Measurements from ENCODE around the gene GPR132. TPM values are rescaled to one million over a fixed set of nuclear protein-coding genes. Genes with fewer than 3 reads are reported as not detected.

GPR132 gene
- total RNA-seq, 1 experiment from 2014 or later, result 0.08 TPM

DNA sequence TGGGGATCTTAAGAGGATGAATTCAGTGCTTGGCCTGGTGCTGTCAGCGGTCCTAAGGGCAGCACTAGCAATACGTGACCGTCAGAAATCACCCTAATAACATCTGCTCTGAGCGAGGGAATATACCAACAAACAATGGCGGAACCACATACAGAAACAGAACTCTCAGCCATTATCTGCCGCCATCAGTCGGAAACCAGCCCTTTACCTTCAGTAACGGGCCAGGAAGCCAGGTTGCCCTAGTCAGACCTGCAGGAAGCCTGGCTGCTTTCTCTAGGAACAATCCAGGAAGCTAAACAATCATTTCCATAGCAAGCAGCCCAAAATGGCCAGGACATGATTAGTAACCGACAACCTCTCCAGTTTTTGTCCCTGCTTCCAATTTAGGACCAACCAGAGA lies 50.0 kb downstream of the GPR132 start:
- no peak for DNase-seq (ENCODE audit: low read depth, low spot score)
- peaks cover 7% of the 10 kb centered on the region for H3K36me3 ChIP-seq (ENCODE audit: control insufficient read depth, insufficient read depth, low read length)
- in situ Hi-C loops (cut with HindIII; ENCODE audit: low pct_unique_long_range_greater_than_20kb, low sequenced_read_pairs), result no loop called here
- peak overlapping the region; percentile 71; the same call in 1 of the 2 replicates for H3K27ac ChIP-seq (ENCODE audit: low read length)
- H3K4me3 ChIP-seq (ENCODE audit: low read depth in 2 of 2, low read length in 2 of 2), result peak overlapping the region in 1 of 2 experiments; percentile 24; a peak in 2 of 4 replicates
- CTCF ChIA-PET, result no interaction called here
- BruUV-seq (replicated peaks), result no TSS peak
- peaks cover 59% of the 10 kb centered on the region for H3K4me1 ChIP-seq (ENCODE audit: control insufficient read depth, insufficient read depth, low read length)
- no peaks in the 10 kb centered on the region for H3K9me3 ChIP-seq (ENCODE audit: control insufficient read depth, insufficient read depth, low read depth, low read length)
- no peak for ATAC-seq
- intact Hi-C loops (cut with micrococcal nuclease; ENCODE audit: unreplicated experiment), result no loop called here
- POLR2A ChIA-PET, result no interaction called here
- H3K27me3 ChIP-seq (ENCODE audit: control insufficient read depth, insufficient read depth, low read length), result no peaks in the 10 kb centered on the region
- TF ChIP-seq TCF7L2 (IDR thresholded peaks at IDR 0.05; ENCODE audit: low read depth, low read length) (no peak), SIN3A (IDR thresholded peaks at IDR 0.05; ENCODE audit: borderline replicate concordance, insufficient read depth, low read depth, low read length) (no peak), POLR2AphosphoS5 (IDR thresholded peaks at IDR 0.05; ENCODE audit: low read depth, low read length) (no peak)
- TF ChIP-seq, protein P1, sequence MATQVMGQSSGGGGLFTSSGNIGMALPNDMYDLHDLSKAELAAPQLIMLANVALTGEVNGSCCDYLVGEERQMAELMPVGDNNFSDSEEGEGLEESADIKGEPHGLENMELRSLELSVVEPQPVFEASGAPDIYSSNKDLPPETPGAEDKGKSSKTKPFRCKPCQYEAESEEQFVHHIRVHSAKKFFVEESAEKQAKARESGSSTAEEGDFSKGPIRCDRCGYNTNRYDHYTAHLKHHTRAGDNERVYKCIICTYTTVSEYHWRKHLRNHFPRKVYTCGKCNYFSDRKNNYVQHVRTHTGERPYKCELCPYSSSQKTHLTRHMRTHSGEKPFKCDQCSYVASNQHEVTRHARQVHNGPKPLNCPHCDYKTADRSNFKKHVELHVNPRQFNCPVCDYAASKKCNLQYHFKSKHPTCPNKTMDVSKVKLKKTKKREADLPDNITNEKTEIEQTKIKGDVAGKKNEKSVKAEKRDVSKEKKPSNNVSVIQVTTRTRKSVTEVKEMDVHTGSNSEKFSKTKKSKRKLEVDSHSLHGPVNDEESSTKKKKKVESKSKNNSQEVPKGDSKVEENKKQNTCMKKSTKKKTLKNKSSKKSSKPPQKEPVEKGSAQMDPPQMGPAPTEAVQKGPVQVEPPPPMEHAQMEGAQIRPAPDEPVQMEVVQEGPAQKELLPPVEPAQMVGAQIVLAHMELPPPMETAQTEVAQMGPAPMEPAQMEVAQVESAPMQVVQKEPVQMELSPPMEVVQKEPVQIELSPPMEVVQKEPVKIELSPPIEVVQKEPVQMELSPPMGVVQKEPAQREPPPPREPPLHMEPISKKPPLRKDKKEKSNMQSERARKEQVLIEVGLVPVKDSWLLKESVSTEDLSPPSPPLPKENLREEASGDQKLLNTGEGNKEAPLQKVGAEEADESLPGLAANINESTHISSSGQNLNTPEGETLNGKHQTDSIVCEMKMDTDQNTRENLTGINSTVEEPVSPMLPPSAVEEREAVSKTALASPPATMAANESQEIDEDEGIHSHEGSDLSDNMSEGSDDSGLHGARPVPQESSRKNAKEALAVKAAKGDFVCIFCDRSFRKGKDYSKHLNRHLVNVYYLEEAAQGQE (IDR thresholded peaks at IDR 0.05; ENCODE audit: insufficient read depth in 1 of 2, low read depth in 2 of 2, low read length in 1 of 2), result no peak
- TF ChIP-seq, protein P2, sequence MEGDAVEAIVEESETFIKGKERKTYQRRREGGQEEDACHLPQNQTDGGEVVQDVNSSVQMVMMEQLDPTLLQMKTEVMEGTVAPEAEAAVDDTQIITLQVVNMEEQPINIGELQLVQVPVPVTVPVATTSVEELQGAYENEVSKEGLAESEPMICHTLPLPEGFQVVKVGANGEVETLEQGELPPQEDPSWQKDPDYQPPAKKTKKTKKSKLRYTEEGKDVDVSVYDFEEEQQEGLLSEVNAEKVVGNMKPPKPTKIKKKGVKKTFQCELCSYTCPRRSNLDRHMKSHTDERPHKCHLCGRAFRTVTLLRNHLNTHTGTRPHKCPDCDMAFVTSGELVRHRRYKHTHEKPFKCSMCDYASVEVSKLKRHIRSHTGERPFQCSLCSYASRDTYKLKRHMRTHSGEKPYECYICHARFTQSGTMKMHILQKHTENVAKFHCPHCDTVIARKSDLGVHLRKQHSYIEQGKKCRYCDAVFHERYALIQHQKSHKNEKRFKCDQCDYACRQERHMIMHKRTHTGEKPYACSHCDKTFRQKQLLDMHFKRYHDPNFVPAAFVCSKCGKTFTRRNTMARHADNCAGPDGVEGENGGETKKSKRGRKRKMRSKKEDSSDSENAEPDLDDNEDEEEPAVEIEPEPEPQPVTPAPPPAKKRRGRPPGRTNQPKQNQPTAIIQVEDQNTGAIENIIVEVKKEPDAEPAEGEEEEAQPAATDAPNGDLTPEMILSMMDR (IDR thresholded peaks at IDR 0.05), result no peak

DNA sequence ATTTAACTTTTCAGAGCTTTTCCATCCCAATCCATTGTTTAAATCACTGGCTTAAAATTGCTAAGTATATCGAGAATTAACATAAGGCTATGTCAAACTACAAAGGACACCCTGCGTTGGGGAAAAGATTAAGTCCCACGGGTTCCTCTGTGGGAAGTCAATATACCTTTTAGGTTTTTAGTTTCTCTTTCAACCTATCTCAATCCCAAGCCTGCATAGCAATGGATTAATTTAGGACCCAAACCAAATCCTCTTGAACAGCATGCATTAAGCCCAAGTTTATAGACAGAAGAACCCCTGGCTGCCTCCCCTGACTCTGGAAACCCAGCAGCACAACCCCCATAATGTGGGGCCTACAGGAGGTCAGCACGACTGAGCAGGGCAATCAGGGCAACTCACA lies 50.6 kb downstream of the GPR132 start:
- ChIA-PET POLR2A (no interaction called here), CTCF (no interaction called here)
- ATAC-seq, result no peak
- Histone ChIP-seq H3K9me3 (ENCODE audit: control insufficient read depth, insufficient read depth, low read depth, low read length) (no peaks in the 10 kb centered on the region), H3K4me1 (ENCODE audit: control insufficient read depth, insufficient read depth, low read length) (peaks cover 59% of the 10 kb centered on the region), H3K27me3 (ENCODE audit: control insufficient read depth, insufficient read depth, low read length) (no peaks in the 10 kb centered on the region), H3K27ac (ENCODE audit: low read length) (peak overlapping the region; percentile 71; the same call in 1 of the 2 replicates), H3K4me3 (ENCODE audit: low read depth in 2 of 2, low read length in 2 of 2) (peak overlapping the region in 1 of 2 experiments; percentile 24; a peak in 2 of 4 replicates), H3K36me3 (ENCODE audit: control insufficient read depth, insufficient read depth, low read length) (peaks cover 7% of the 10 kb centered on the region; the same call in 1 of the 2 replicates)
- DNase-seq (ENCODE audit: low read depth, low spot score), result no peak
- TF ChIP-seq POLR2AphosphoS5 (IDR thresholded peaks at IDR 0.05; ENCODE audit: low read depth, low read length) (no peak), TCF7L2 (IDR thresholded peaks at IDR 0.05; ENCODE audit: low read depth, low read length) (no peak), SIN3A (IDR thresholded peaks at IDR 0.05; ENCODE audit: borderline replicate concordance, insufficient read depth, low read depth, low read length) (no peak)
- intact Hi-C loops (cut with micrococcal nuclease; ENCODE audit: unreplicated experiment), result no loop called here
- BruUV-seq (replicated peaks), result no TSS peak
- in situ Hi-C loops (cut with HindIII; ENCODE audit: low pct_unique_long_range_greater_than_20kb, low sequenced_read_pairs), result no loop called here

DNA sequence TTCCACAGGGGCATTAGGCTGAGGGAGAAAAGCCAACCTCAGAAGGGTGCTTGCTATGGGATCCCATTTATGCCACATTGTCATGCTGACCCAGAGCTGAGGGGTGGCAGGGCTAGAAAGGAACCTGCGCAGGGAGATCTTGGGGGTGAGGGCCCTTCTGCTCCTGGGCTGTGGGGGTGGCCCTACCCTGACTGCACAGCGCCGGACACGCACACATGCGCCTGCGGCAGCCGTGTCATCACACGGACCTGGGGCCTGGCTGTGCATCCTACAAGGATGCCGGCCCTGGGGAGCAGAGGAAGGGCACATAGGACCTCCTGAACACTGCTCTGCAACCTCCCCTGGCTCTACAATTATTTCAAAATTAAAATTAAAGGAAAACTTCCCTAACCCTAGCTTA lies 51.2 kb downstream of the GPR132 start:
- H3K27me3 ChIP-seq (ENCODE audit: control insufficient read depth, insufficient read depth, low read length), result no peaks in the 10 kb centered on the region
- POLR2A ChIA-PET, result no interaction called here
- H3K4me1 ChIP-seq (ENCODE audit: control insufficient read depth, insufficient read depth, low read length), result peaks cover 59% of the 10 kb centered on the region
- TF ChIP-seq, protein P1 (IDR thresholded peaks at IDR 0.05; ENCODE audit: insufficient read depth in 1 of 2, low read depth in 2 of 2, low read length in 1 of 2), result no peak
- TF ChIP-seq POLR2AphosphoS5 (IDR thresholded peaks at IDR 0.05; ENCODE audit: low read depth, low read length), result no peak
- ATAC-seq, result peak; percentile 27
- no peaks in the 10 kb centered on the region for H3K9me3 ChIP-seq (ENCODE audit: control insufficient read depth, insufficient read depth, low read depth, low read length)
- no TSS peak for BruUV-seq (replicated peaks)
- intact Hi-C loops (cut with micrococcal nuclease; ENCODE audit: unreplicated experiment), result no loop called here
- no peak for DNase-seq (ENCODE audit: low read depth, low spot score)
- no peak overlapping the region; a peak in 1 of 4 replicates for H3K4me3 ChIP-seq (ENCODE audit: low read depth in 2 of 2, low read length in 2 of 2)
- CTCF ChIA-PET, result no interaction called here
- peaks cover 9% of the 10 kb centered on the region; the same call in 1 of the 2 replicates for H3K36me3 ChIP-seq (ENCODE audit: control insufficient read depth, insufficient read depth, low read length)
- in situ Hi-C loops (cut with HindIII; ENCODE audit: low pct_unique_long_range_greater_than_20kb, low sequenced_read_pairs), result no loop called here
- H3K27ac ChIP-seq (ENCODE audit: low read length), result peak overlapping the region; percentile 71
